Subcutaneous abdominal adipose tissue (tissue), 5 donors: Measurements from ENCODE around the gene NEDD4L.

Experiments
- H3K27ac ChIP-seq: one replicate; pipeline ENCODE4 v1.7.0; 2013; ENCODE audit warnings: low read depth, mild to moderate bottlenecking, inconsistent platforms, low read length, moderate library complexity
- H3K27me3 ChIP-seq, 5 donors: one replicate each; pipeline ENCODE4 v1.7.0; 2013; ENCODE audit warnings: low read length in 5 of 5, inconsistent platforms in 1 of 5; ENCODE audit not compliant: control insufficient read depth in 5 of 5, insufficient read depth in 4 of 5
- H3K36me3 ChIP-seq, 5 donors: one replicate each; pipeline ENCODE4 v1.7.0; 2013; ENCODE audit warnings: low read length in 5 of 5; ENCODE audit not compliant: control insufficient read depth in 5 of 5, insufficient read depth in 5 of 5
- H3K4me1 ChIP-seq, 5 donors: one replicate each; pipeline ENCODE4 v1.7.0; 2013; ENCODE audit warnings: low read length in 5 of 5, mild to moderate bottlenecking in 3 of 5, moderate library complexity in 1 of 5; ENCODE audit not compliant: control insufficient read depth in 5 of 5, insufficient read depth in 5 of 5
- H3K4me3 ChIP-seq, 5 donors: one replicate each; pipeline ENCODE4 v1.7.0; 2013; ENCODE audit warnings: low read length in 5 of 5, low read depth in 1 of 5
- H3K9ac ChIP-seq, 5 donors: one replicate each; pipeline ENCODE4 v1.7.0; 2013; ENCODE audit warnings: low read length in 5 of 5, mild to moderate bottlenecking in 4 of 5, moderate library complexity in 3 of 5
- H3K9me3 ChIP-seq, 5 donors: one replicate each; pipeline ENCODE4 v1.7.0; 2013; ENCODE audit warnings: low read length in 5 of 5; ENCODE audit not compliant: control insufficient read depth in 5 of 5
- donor health status: healthy.
- donor health status: healthy.
- donor health status: healthy.
- donor health status: healthy.
- donor health status: healthy.

NEDD4L gene

DNA sequence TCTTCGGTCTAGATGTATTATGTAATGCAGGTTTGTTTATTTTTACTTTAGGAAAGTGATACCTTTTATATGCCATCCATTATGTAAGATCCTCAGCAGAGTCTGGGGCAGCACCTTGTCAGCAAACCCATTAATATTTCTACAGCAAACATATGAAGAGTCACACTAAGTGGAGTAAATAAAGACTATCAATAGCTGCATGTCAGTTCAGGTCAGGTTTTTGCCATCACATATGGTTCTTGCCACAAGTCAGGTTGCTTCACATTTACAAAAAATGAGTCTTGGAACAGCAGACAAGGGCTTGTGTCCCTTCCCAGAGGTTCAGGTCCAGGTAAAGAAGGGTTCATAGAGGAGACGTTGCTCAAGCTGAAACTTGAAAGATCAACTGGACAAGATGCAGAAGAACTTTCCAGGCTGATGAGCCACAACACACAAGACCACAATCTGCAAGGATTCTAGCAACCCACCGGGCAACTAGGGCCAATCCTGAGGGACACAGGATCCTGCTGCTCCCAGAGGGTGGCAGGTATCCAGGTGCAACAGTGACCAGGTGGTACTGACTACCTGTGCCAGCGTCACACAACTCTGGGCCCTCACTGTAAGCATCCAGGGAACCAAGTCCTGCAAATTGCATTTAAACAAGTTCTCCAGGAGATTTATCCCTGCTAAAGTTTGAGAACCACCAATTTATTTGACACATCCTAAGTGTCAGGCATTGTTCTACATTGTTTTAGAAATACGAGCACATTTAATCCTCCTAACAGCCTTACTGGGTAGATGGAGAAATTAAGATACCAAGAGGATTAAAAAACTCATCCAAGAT, 369.0 kb downstream of the NEDD4L start:
- H3K27ac ChIP-seq, result no peak overlapping the region
- no peaks in the 10 kb centered on the region for H3K27me3 ChIP-seq
- H3K4me1 ChIP-seq, result peaks cover 0 to 13% (median 5%) of the 10 kb centered on the region in 5 donors
- H3K4me3 ChIP-seq, result no peak overlapping the region
- H3K36me3 ChIP-seq, result no peaks in the 10 kb centered on the region
- no peaks in the 10 kb centered on the region for H3K9me3 ChIP-seq
- H3K9ac ChIP-seq, result no peak overlapping the region

DNA sequence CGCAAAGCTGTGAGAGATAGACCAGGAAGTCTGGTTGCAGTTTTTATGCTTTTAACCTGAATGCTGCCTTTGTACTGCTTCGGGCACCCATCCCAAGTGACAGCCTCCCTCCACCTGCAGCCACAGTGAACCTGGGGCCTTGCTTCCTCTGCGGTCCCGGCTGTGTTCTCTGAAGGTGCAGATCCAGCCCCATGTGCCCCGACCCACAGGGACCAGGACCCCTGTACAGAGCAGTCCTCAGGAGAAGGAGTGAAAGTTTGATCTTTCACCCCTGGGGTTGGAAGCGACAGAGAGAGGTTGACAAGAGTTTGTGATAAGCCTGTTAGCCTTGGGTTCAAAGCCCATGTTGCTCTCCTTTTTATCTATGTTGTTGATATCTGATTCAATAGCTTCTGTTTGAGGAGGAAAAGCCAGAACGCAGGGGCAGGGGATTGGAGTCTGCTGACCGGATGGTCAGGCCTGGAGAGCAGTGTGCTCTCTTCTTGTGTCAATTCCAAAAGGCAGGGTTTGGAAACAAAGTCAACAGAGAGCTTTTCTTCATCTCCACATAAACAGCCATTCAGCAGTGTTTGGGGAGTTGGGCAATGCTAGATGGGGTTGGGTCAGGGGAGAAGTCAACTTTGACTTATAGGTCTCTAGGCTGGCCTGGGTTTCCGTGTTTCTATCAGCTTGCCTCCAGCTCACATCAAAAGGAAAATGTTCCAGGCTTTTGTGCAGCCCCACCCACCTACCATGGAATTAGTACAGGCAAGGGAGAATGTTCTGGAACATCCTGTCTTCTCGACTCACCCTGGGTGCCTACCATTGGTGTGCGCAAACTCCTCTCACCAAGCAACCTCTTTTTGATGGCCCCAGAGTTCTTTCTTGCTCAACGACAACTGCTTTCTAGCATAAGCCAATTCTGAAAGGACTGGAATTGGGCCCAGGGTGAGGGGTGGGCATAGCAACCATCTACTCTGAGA, 369.9 kb downstream of the NEDD4L start:
- no peak overlapping the region for H3K4me3 ChIP-seq
- no peaks in the 10 kb centered on the region for H3K27me3 ChIP-seq
- no peak overlapping the region for H3K27ac ChIP-seq
- H3K36me3 ChIP-seq, result no peaks in the 10 kb centered on the region
- H3K4me1 ChIP-seq, result peaks cover 0 to 6% (median 2%) of the 10 kb centered on the region in 5 donors
- no peaks in the 10 kb centered on the region for H3K9me3 ChIP-seq
- no peak overlapping the region for H3K9ac ChIP-seq

DNA sequence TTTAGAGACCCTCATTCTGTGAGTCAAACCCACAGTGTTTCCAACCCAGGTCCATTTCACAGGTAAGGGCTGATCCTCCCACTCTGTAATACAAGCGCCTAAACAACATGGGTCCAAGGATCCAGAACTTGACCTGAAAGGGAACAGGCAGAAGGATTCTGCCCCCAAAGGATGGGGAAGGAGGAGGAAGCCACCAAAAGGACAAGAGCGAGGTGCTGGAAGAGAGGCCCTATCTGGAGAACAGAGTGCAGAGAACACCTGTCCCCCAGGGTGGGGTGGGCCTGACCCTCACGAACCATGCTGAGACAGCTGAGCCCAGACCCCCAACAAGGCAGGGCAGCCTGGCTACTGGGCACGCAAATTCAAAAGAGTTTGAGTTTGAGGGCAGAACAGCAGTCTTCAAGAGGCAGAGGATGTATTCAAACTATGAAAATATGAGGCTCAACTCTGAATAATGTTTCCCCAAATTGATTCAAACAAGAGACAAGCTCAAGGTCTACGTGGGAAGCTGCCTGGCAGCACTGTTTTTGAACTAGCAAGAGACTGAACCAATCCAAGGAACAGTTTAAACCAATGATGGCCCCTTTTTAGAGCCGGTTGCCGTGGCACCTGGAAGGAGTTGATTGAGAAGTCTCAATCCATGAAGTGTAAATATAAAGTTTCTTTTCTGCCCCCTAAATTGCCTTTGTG, 372.1 kb downstream of the NEDD4L start:
- H3K9ac ChIP-seq, result no peak overlapping the region
- H3K9me3 ChIP-seq, result no peaks in the 10 kb centered on the region
- no peaks in the 10 kb centered on the region for H3K36me3 ChIP-seq
- peaks cover 0 to 5% (median 0%) of the 10 kb centered on the region in 5 donors for H3K4me1 ChIP-seq
- no peak overlapping the region for H3K4me3 ChIP-seq
- peaks cover 0 to 2% (median 0%) of the 10 kb centered on the region in 5 donors for H3K27me3 ChIP-seq
- H3K27ac ChIP-seq, result no peak overlapping the region

DNA sequence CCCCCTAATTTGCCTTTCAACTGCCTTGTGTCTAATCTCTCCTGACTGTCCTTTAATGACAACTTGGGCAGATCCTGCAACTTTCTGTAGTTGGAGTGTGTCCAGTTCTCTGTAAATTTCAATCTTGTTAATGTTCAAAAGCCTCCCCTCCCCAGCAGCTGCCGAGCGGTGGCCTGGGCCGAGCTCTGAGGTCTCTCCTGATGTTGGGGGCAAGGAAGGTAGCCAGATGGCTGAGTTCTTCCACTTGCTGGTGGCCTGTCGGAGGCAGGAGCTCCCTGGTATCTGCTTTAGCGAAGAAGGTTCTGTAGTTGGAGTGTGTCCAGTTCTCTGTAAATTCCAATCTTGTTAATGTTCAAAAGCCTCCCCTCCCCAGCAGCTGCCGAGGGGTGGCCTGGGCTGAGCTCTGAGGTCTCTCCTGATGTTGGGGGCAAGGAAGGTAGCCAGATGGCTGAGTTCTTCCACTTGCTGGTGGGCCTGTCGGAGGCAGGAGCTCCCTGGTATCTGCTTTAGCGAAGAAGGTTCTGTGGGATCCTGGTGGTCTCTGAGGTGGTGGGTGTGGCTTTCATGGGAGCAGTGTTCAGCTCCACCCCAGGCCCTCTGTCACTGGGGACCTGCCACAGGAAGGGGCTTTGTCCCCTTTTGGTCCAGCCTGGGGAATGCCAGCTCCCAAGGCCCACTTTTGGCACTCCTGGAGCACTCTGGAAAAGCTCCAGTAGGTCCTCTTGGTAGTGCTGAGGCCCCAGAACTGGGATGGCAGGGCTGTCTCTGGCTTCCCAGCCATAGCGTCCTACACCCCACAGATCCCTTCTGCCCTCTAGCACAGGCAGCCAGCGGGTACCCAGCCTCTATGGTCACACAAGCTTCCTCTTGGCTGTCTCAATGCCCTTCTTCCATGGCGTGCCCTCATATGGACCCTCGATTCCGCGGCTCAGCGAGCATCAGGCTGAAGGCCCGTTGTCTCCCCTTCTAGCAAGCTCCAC, 373.0 kb downstream of the NEDD4L start:
- H3K4me3 ChIP-seq, result no peak overlapping the region
- no peak overlapping the region for H3K9ac ChIP-seq
- no peaks in the 10 kb centered on the region for H3K9me3 ChIP-seq
- H3K27me3 ChIP-seq, result peaks cover 0 to 2% (median 0%) of the 10 kb centered on the region in 5 donors
- peaks cover 0 to 5% (median 0%) of the 10 kb centered on the region in 5 donors for H3K4me1 ChIP-seq
- no peak overlapping the region for H3K27ac ChIP-seq
- H3K36me3 ChIP-seq, result no peaks in the 10 kb centered on the region

DNA sequence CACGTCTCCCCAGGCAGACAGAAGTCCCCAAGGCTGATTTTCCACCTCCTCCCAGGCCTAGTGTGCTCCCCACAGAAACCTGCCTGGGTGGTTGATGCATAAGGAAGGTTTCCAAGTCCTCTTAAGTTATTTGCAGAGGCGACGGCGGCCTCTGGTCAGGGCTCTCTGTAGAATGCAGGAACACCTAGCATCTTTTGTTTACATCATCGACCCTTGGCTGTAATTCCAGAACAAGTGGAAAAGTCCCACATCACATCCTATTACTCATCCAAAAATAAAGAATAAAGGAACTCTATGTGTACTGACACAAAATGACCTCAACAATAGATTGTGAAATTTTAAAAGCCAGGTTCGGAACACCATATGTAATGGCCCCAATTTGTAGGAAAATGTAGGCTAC, 373.7 kb downstream of the NEDD4L start:
- Histone ChIP-seq H3K36me3 (no peaks in the 10 kb centered on the region), H3K27me3 (peaks cover 0 to 2% (median 0%) of the 10 kb centered on the region in 5 donors), H3K4me1 (peaks cover 0 to 5% (median 0%) of the 10 kb centered on the region in 5 donors), H3K9ac (no peak overlapping the region), H3K27ac (no peak overlapping the region), H3K9me3 (no peaks in the 10 kb centered on the region), H3K4me3 (no peak overlapping the region)

DNA sequence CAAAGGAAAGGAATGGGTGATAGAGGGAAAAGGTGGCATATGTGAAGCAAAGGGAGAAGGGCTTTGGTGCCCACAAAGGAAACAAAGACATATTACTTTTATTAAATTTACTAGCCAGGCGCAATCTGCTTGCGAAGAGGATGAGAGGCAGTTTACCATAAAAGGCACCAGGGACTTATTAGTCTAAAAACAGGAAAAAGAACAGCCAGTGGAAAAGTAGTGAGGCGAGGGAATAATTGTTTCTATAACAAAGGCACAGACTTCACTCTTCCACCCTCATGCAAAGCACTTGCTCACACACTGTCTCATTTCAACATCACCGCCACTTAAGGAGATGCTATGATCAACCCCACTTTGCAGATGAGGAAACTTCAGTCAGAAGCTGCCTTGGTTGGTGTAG, 374.3 kb downstream of the NEDD4L start:
- Histone ChIP-seq H3K4me3 (no peak overlapping the region), H3K9ac (no peak overlapping the region), H3K27me3 (peaks cover 0 to 2% (median 0%) of the 10 kb centered on the region in 5 donors), H3K27ac (no peak overlapping the region), H3K9me3 (no peaks in the 10 kb centered on the region), H3K36me3 (no peaks in the 10 kb centered on the region), H3K4me1 (peaks cover 0 to 5% (median 0%) of the 10 kb centered on the region in 5 donors)

DNA sequence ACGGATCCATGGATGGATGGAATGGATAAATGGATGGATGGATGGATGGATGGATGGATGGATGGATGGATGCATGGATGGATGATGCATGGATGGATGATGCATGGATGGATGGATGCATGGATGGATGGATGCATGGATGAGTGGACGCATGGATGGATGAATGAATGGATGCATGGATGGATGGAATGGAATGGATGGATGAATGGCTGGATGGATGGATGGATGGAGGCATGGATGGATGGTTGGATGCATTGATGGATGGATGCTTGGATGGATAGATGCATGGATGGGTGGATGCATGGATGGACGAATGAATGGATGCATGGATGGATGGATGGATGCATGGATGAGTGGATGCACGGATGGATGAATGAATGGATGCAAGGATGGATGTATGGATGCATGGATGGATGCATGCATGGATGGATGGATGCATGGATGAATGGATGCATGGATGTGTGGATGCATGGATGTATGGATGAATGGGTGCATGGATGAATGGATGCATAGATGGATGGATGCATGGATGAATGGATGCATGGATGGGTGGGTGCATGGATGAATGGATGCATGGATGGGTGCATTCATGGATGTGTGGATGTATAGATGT, 375.7 kb downstream of the NEDD4L start:
- no peak overlapping the region for H3K9ac ChIP-seq
- no peaks in the 10 kb centered on the region for H3K9me3 ChIP-seq
- no peak overlapping the region for H3K4me3 ChIP-seq
- H3K36me3 ChIP-seq, result no peaks in the 10 kb centered on the region
- H3K4me1 ChIP-seq, result peaks cover 0 to 5% (median 0%) of the 10 kb centered on the region in 5 donors
- peaks cover 0 to 2% (median 0%) of the 10 kb centered on the region in 5 donors for H3K27me3 ChIP-seq
- no peak overlapping the region for H3K27ac ChIP-seq

DNA sequence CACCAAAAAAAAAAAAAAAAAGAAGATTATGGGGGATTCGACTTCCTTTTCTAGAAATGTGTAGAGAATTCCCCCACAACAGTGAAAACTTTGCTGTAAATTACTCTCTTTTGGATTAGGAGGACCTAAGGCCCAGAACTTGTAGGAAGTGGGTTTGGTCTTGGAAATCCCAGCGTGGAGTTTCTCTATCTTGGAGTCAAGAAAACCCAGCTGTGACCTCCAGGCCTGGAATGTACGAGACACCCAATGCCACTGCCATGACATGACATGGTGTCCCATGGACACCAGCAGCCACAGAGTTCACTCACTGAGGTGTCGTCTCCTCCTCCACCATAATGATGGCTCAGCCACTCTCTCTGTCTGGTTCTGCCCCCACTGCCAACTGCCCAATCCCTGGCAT, 382.6 kb downstream of the NEDD4L start:
- no peaks in the 10 kb centered on the region for H3K36me3 ChIP-seq
- H3K4me3 ChIP-seq, result no peak overlapping the region
- H3K4me1 ChIP-seq, result no peaks in the 10 kb centered on the region
- H3K9ac ChIP-seq, result no peak overlapping the region
- no peaks in the 10 kb centered on the region for H3K27me3 ChIP-seq
- no peak overlapping the region for H3K27ac ChIP-seq
- H3K9me3 ChIP-seq, result no peaks in the 10 kb centered on the region

DNA sequence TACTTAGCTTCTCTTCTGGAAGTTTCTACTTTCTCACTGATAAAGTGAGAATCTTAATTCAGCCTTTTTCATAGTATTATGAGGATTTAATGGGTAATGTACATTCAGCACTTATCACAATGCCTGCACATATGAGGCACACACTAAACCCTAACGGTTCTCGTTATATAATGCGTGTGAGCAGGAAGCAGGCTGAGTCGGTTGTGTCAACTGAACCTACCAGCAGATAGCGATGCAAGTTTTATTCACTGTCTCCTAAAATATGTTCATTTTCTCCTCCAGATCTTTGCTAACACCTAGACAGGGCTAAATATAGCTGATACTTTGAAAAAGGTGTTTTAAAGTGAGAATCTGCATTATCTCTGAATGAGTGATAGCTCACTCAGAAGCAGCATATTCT, 383.3 kb downstream of the NEDD4L start:
- Histone ChIP-seq H3K27ac (no peak overlapping the region), H3K4me3 (no peak overlapping the region), H3K27me3 (no peaks in the 10 kb centered on the region), H3K4me1 (no peaks in the 10 kb centered on the region), H3K36me3 (no peaks in the 10 kb centered on the region), H3K9me3 (no peaks in the 10 kb centered on the region), H3K9ac (no peak overlapping the region)
